Thyroid gland (tissue), 4 donors: ENCODE results near the gene SMAD3. TPM values are rescaled to one million over a fixed set of nuclear protein-coding genes. Genes with fewer than 3 reads are reported as not detected.

Source experiments
- DNase-seq, 2 donors: peaks; one replicate each; pipeline ENCODE4 v3.0.0-alpha.2; 2019
- H3K27ac ChIP-seq, 3 donors: fragments of 200-600 bp; sonication (generic); 1 replicate in 2 of 3; 2 replicates in 1 of 3; pipeline ENCODE4 v1.5.1; 2016 to 2019; ENCODE audit warnings: mild to moderate bottlenecking in 1 of 3, moderate library complexity in 1 of 3
- H3K27me3 ChIP-seq: fragments of 200-600 bp; sonication (generic); one replicate; pipeline ENCODE4 v1.5.1; 2019
- H3K36me3 ChIP-seq, 2 donors: fragments of 200-600 bp; sonication (generic); one replicate each; pipeline ENCODE4 v1.5.1; 2016 to 2019
- H3K4me1 ChIP-seq, 2 donors: fragments of 200-600 bp; sonication (generic); one replicate each; pipeline ENCODE4 v1.5.1; 2017 to 2019
- H3K4me3 ChIP-seq, 3 donors: fragments of 200-600 bp; sonication (generic); replicated peaks in 1 of 3; 1 replicate in 2 of 3; 2 replicates in 1 of 3; pipeline ENCODE4 v1.5.1; 2016; ENCODE audit warnings: mild to moderate bottlenecking in 1 of 3
- H3K9me3 ChIP-seq: fragments of 200-600 bp; sonication (generic); one replicate; pipeline ENCODE4 v1.5.1; 2017
- POLR2A ChIP-seq, 2 donors: fragments of 450-650 bp; IDR thresholded peaks; one replicate each; pipeline ENCODE4 v1.6.1; 2017; ENCODE audit warnings: antibody characterized with exemption in 2 of 2, mild to moderate bottlenecking in 2 of 2, moderate library complexity in 1 of 2
- WGBS, 2 donors: methylation state at CpG; one replicate each; pipeline ENCODE4 v1.1.5; 2017; 5-methylcytosine and 5-hydroxymethylcytosine counted together
- intact Hi-C: fragments of 100-400 bp; cut with DNase I; formaldehyde crosslinking; loops from one replicate; pipeline ENCODE4 v1.15.1; 2023
- total RNA-seq, 4 donors: library from RNA; depleted of rRNA; stranded (reverse); fragments of >200 nt; gene quantifications; one replicate each; pipeline ENCODE4 v1.2.3, GENCODE V29; 2016
- TF ChIP-seq, protein P1 (sequence below), 6 experiments: fragments of 200-600 bp in 3 of 6; fragments of 450-650 bp in 3 of 6; sonication (generic) in 3 of 6; IDR thresholded peaks; one replicate each; pipeline ENCODE4 v1.5.1; 2016 to 2019; ENCODE audit warnings: antibody characterized with exemption in 6 of 6, mild to moderate bottlenecking in 2 of 6, inconsistent platforms in 1 of 6, moderate library complexity in 1 of 6

Gene SMAD3
- total RNA-seq, 4 donors from 2014 or later, result 33.6 to 66.5 (median 47.3) TPM

GRCh38 chr15:67230504-67230903 is 165.1 kb downstream of the SMAD3 start:
- Histone ChIP-seq H3K4me3 (no peak overlapping the region), H3K36me3 (peaks cover 8 to 14% of the 10 kb centered on the region in 2 donors), H3K4me1 (peaks cover 7 to 16% of the 10 kb centered on the region in 2 donors), H3K27me3 (no peaks in the 10 kb centered on the region), H3K27ac (no peak overlapping the region), H3K9me3 (no peaks in the 10 kb centered on the region)
- 94 to 100% methylated on average over 2 of the region's 2 CpGs for WGBS, 2 donors
- intact Hi-C loops, result no loop called here
- no peak for TF ChIP-seq POLR2A (IDR thresholded peaks at IDR 0.05)
- TF ChIP-seq, protein P1, sequence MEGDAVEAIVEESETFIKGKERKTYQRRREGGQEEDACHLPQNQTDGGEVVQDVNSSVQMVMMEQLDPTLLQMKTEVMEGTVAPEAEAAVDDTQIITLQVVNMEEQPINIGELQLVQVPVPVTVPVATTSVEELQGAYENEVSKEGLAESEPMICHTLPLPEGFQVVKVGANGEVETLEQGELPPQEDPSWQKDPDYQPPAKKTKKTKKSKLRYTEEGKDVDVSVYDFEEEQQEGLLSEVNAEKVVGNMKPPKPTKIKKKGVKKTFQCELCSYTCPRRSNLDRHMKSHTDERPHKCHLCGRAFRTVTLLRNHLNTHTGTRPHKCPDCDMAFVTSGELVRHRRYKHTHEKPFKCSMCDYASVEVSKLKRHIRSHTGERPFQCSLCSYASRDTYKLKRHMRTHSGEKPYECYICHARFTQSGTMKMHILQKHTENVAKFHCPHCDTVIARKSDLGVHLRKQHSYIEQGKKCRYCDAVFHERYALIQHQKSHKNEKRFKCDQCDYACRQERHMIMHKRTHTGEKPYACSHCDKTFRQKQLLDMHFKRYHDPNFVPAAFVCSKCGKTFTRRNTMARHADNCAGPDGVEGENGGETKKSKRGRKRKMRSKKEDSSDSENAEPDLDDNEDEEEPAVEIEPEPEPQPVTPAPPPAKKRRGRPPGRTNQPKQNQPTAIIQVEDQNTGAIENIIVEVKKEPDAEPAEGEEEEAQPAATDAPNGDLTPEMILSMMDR (IDR thresholded peaks at IDR 0.05), result no peak
- DNase-seq, result no peak

DNA sequence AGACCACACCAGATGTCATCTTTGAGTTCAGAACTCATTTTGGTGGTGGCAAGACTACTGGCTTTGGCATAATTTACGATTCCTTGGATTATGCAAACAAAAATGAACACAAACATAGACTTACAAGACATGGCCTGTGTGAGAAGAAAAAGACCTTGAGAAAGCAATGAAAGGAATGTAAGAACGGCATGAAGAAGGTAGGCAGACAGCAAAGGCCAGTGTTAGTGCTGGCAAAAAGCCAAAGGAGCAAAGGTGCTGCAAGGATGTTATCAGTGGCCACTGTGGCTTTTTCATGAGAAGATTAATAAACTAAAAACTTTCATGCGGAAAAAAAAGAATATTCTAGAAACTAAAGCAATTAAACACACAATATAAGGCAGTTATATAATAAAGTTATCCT is 167.2 kb downstream of the SMAD3 start:
- Histone ChIP-seq H3K4me3 (no peak overlapping the region), H3K27ac (no peak overlapping the region), H3K36me3 (peaks cover 8 to 14% of the 10 kb centered on the region in 2 donors), H3K27me3 (no peaks in the 10 kb centered on the region), H3K4me1 (peaks cover 5 to 6% of the 10 kb centered on the region in 2 donors), H3K9me3 (no peaks in the 10 kb centered on the region)
- TF ChIP-seq, protein P1 (IDR thresholded peaks at IDR 0.05), result no peak
- no peak for TF ChIP-seq POLR2A (IDR thresholded peaks at IDR 0.05)
- intact Hi-C loops, result no loop called here
- DNase-seq, result no peak
- WGBS, 2 donors, result 81 to 83% methylated on average over 3 of the region's 3 CpGs

GRCh38 chr15:67240235-67241131 is 175.1 kb downstream of the SMAD3 start:
- Histone ChIP-seq H3K27me3 (no peaks in the 10 kb centered on the region), H3K27ac (no peak overlapping the region), H3K4me3 (no peak overlapping the region), H3K36me3 (no peaks in the 10 kb centered on the region), H3K9me3 (no peaks in the 10 kb centered on the region), H3K4me1 (peaks cover 21 to 25% of the 10 kb centered on the region in 2 donors)
- 43 to 45% methylated on average over 3 of the region's 3 CpGs for WGBS, 2 donors
- intact Hi-C loops, result no loop called here
- peak; percentile 41 to 58 for DNase-seq
- TF ChIP-seq, protein P1 (IDR thresholded peaks at IDR 0.05), result peak in 3 of 6 experiments; percentile 49 to 50 (median 49)
- TF ChIP-seq POLR2A (IDR thresholded peaks at IDR 0.05), result no peak

DNA sequence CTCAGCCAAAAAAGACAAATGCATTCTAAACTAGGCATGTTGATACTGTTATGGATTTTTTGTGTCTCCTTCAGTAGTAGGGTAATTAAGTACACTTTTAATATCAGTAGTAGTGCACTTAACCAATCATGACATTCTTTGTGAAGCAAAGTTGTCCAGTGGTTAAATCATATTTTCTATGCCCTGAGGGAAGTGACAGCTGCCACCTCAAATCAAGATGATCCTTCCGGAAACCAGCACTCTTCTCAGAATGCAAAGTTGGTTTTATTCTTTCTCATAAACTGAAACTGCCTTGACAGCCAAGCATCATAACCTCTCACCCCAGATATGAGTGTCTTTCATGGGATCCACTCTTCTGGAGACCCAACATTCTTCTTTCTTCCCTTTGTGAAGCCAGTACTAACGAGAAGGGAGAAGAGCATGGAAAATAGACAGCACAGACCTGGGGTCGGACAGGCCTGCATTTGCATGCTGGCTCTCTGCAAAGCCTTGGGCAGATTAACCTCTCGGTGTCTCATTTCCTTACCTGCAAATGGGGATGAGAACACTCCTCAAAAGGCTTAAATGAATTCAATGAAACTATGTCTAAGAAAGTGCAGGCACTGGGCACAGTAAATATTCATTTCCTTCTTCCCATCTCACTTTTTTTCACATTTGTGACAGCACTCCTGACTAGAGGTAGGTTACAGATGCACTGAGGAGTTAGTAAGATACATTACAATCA is 175.9 kb downstream of the SMAD3 start:
- DNase-seq, result no peak
- Histone ChIP-seq H3K4me1 (peaks cover 21 to 25% of the 10 kb centered on the region in 2 donors), H3K27me3 (no peaks in the 10 kb centered on the region), H3K4me3 (no peak overlapping the region), H3K27ac (no peak overlapping the region), H3K9me3 (no peaks in the 10 kb centered on the region), H3K36me3 (no peaks in the 10 kb centered on the region)
- no peak for TF ChIP-seq POLR2A (IDR thresholded peaks at IDR 0.05)
- TF ChIP-seq, protein P1 (IDR thresholded peaks at IDR 0.05), result no peak
- 80 to 92% methylated on average over 4 of the region's 4 CpGs for WGBS, 2 donors
- intact Hi-C loops, result no loop called here
